CD4-positive, alpha-beta T cell treated with Interleukin-17A for 4 hours (primary cell): Measurements from ENCODE around the gene YAP1.
"Not testable (repeated sequence)": the region's sequence is repeated elsewhere in the genome, so short reads cannot be mapped to it uniquely, and the experiment has no call there.

ENCODE experiments used
- DNase-seq: peaks from one replicate; pipeline ENCODE4 v3.0.0-alpha.2; 2020; ENCODE audit warnings: mixed read lengths

Gene YAP1

DNA sequence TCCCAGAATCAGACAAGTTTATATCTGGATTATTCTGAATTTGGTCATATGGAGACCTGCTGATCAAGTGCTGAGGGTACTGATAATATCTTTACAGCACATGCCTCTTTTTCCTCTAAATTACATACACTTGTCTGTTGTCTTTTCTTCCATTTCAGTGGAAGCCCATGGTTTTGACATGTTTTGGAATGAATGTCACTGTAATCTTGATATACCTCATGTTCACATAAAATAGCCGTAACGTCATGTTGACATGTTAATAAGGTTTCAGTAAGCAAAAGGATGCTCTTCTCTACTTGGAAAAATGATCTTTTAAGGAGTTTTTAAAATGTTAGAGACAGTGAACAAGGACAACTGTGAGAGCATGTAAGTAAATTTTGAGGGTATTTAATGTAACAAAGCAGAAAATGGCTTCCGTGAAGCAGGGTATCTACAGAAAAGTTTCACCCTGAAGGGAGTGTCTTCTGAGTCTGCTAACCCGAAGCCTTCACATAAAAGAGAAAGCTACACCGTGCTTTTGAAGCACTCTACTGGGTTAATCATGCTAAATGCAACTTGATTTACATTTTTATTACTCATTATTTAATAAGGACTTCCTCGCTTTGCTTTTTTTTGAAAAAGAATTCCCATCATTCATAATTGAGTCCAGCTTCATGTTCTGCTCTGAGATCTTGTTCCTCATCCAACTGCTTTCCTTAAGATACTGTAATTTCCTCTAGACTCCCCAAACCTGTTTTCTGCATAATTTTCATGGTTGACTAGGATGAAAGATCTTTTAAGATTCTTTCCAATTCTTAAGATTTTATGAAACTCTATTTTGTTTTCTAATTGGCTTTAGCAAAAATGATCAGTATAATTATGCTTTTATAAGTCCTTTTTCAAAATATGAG, 56.2 kb downstream of the YAP1 start:
- DNase-seq, result no peak

DNA sequence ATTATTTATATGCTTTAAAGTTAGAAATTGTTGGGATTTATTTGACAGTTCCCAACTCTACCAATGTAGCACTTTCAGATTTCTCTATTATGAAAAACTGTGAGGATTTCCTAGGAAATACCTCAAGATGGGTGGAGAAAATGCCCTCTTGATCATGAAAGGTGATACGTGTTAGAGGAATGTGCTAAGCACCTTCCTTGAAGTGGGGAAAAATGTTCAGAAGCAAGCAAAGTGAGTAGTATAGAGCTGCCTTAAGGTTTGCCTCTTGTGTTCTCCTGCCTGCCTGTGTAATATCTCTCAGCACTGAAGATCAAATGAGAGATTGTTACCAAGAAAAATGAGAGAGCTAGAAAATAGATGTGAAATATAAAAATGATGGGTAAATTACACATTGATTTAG, 58.2 kb downstream of the YAP1 start:
- no peak for DNase-seq

DNA sequence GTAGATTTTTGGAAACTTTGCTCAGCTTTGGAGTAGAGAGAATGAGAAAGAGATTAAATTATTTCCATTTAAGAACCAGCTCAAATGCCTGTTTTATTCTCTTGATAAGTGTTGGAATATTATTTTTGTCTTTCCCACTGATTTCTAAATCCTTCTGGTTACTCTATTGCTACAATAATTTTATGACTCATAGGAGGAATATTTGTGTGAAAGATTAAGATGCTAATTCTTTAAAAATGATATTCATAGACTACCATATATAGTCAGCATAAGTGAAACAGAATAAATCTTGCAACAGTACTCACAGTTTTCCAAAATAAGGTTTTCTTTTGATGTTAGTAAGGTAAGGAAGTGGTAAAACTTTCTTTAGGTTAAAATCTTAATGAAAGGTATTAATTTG, 60.9 kb downstream of the YAP1 start:
- no peak for DNase-seq

DNA sequence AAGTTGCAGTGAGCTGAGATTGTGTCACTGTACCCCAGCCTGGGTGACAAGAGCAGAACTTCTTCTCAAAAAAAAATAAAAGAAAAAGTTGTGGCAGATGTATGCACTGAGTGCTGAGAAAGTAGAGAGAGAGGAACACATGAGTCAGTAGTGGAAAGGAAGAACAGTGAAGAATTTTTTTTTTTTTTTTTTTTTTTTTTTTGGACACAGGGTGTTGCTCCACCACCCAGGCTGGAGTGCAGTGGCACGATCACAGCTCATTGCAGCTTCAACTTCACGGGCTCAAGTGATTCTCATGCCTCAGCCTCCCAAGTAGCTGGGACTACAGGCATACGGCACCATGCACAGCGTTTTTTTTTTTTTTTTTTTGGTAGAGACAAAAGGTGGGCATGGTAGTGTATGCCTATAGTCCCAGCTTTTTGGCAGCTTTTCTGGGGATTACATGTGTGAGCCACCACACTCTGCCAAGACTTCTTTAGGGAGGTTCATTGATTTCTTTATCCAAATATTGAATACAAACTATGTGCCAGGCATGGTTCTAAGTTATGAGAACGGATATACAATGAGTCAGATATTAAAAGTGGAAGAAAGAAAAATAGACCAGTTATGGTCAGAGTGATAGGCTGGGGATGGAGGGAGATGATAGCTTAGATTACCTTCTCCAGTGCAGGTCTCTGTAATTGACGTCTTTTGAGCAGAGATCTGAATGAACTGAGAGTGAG, 62.0 kb downstream of the YAP1 start:
- DNase-seq, result no peak

DNA sequence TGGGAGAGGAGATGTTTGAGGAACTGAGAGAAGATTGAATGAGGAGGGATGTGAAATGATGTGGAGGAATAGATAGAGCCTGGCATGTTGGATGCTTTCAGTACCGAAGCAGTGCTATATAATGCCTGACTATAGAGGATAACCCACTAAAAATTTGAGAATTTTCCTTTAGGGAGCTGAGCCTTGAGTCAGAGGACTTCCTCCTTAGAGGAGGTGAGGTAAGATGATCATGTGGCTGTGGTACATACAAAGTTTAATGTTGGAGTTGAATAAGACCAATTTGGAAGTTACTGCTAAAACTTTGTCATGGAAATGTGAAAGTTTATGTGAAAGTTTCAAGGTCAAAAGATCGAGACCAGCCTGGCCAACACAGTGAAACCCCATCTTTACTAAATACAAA, 66.9 kb downstream of the YAP1 start:
- no peak for DNase-seq

DNA sequence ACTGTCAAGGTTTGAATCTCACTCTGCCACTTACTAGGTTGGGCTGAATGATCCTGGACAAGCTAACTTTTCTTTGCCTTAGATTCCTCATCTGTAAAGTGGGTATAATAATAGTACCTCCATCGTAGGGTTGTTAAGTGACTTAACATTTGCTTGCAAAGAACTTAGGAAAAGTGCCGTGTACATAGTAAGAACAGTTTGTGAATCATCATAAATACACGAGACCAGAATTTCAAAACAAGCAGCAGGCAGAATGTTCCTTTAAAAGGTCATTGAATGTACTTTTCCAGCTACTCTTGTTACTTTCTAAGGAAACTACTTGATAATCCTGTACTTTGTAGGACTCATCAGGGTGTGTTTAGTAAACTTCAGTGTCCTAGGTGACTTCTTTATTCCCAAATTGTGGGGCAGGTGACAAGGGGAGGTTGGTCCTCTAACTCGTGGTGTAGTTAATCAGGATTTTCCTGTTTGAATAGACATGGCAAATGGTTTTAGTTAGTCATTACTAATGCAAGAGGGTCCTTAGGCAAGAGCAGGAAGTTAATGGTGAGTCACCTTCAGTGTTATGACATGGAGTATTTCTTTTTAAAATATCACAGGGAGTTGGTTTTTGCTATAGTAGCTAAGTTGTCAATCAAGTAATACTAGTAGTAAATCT, 67.9 kb downstream of the YAP1 start:
- DNase-seq, result no peak

DNA sequence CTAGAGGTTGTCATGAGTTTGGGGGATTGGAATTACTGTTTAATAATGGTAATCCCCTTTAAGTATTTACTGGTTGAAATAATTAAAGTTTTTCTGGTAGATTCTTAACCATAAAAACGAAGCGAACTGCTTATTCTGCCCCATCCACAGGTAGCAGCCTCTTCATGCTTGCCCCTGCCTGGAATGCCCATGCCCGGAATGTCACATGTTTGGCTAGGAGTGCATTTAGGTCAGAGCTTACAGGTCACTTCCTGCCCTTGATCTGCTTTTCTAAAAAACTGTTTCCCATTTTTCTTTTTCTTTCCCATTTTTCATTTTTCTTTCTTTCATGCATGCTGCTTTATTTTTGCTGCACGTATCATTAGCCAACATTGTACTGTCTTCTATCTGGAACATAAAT, 69.1 kb downstream of the YAP1 start:
- no peak for DNase-seq

DNA sequence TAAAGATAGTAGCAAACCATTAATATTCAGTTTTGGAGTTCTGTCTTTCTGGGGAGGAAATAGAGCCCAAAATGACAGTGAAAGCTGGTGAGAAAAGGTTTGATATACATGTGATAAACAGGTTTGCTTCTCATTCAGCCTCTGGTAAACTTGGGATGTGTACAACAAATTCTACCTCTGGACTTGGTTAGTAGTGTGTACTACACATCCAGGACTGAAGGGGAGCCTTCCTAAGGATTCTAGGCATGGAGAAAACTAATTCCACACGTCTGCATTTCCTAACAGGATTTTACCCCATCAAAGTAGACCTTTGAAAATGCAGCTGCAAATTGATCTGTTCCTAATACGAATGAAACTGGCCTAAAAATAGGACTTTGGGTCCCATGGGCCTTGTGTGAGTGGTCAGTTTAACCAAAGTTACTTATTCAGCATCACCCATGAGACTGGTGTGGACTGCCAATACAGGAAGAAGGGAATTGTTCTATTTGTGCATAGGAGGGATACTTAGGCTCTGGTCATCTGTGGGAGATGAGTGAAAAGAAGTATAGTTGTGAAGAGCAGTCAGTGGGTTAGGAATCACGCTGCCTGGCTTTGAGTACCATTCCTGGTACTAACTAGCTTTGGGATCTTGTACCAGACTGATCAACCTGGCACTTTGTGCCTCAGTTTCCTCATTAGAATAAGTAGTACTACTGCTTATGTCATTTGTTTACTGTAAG, 74.2 kb downstream of the YAP1 start:
- DNase-seq, result no peak

DNA sequence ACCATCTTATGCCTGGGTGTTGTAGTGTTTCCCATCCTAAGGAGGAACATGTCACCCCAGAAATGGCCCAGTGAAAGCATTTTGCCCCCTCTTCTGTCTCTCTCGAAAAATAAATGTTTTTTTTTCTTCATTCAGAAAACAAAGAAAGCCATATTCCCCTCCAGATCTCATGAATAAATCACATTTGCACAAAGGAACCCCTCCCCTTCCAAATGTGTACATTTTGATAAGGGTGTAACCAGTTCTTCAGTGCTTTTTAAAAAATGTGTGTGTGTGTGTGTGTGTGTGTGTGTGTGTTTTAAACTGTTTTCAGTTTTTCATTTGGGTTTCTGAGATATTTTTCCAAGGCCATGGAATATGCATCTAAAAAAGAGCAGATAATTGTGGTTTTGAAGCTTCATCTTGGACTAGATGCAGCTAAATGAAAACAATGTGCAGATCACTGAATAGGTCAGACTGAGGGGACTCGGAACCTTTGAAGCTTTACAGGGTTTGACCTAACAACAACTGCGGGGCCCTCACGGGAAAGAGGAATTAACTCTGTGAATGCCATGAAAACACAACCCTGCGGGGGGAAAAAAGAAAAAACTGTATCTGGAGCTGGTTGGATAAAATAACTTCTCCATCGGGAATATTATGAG, 76.4 kb downstream of the YAP1 start:
- no peak for DNase-seq

DNA sequence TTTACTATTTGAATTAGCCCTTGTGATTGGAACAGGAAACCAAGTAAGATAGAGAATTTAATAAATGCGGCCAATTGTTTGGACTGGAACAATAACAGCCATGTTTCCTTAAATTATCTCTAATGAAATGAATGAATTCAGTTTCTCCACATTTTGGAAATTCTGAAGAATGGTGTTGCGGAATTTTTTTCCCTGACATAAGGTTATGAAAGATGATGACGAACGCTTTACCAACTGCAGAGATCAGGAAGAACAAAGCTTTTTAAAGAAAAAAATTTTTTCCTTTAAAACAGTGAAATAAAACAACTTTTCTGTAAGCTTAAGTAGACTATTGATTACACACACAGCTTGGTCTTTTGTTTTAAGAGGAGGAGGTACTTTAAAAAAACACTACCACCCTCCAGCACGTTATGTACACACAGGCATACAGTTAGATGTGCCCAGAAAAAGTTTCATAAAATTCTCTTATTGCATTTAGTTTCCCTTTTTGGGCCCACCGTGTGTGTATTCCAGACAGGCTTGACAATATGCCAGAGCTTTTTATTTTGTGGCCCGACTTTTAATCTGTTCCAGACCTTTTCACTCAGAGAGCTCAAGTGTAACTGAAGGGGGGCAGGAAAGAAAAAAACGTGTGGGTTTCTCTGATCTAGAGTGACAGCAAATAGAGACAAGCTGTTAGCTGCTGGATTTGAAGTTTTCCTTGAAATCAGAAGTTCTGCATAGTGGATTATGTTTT, 77.3 kb downstream of the YAP1 start:
- DNase-seq, result no peak

DNA sequence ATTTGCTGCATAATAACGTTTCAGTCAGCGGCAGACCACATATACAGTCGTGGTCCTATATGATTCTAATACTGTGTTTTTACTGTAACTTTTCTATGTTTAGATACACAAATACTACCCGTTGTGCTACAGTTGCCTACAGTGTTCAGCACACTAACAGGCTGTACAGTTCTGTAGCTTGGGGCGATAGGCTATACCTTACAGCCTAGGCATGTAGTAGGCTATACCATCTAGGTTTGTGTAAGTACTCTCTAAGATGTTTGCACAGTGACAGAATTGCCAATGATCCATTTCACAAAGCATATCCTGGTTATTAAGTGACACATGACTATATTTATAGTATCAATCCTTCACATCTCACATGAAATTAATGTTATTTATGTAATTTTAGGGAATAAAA, 78.2 kb downstream of the YAP1 start:
- no peak for DNase-seq

DNA sequence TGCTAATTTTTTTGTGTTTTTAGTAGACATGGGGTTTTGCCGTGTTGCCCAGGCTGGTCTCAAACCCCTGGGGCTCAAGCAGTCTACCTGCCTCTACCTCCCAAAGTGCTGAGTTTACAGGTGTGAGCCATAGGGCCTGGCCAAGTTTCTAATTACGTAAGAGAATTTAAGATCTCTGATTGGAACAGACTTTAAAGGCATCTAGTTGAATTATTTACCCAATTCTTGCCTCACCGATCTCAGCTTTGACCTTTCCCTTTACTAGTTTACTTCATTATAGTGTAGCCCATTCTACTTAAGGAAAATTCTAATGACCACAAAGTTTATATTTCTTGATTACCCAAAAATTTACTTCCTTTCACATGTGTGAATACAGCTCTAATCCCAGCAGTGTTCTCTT, 81.6 kb downstream of the YAP1 start:
- DNase-seq, result no peak

DNA sequence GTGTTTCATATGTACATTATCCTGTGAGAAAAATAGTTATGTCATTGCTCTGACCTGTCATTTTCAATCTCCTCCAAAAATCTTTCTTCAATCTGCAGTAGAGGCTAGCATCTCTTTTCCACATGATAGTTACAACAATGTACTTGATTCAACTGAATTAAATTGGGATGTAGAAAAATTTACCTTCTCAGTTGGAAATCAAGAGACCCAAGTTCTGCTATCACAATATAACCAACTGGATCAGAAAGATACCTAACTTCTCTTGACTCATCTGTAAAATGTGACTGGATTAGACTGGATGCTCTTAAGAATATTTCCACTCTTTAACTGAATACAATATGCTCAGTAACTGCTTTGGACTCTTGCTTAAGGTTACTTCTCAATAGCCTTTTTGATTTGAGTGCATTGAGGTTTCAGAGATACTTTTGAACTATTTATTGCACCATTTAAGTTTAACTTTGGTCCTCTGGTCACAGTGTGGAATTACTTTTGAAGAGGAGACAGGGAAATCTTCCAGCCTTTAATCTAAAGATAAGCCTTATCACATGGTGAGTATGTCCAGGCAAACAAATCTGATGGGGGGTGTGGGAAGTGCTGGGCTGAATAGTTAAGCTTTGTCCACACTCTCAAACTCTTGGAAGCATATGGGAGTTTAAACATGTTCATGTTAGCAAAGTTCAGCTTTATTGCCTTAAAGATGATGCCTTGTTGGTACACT, 82.3 kb downstream of the YAP1 start:
- no peak for DNase-seq

DNA sequence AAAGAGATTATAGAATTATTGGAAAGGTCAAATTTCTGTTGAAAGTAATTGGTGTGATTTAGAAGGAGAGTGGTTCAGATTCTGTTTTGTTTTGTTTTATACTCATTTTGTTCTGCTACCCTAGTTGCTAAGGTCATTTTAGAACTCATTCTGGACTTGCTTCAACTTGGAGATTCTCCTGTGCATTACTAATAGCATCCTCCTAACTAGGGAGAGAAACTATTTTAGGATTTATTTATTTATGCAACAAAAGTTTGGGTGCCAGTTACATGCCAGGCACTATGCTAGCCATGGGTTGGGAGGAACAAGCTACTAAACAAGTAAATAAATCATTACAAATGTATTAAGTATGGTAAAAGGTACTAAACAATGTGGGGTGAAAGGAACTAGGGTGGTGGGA, 84.0 kb downstream of the YAP1 start:
- no peak for DNase-seq

DNA sequence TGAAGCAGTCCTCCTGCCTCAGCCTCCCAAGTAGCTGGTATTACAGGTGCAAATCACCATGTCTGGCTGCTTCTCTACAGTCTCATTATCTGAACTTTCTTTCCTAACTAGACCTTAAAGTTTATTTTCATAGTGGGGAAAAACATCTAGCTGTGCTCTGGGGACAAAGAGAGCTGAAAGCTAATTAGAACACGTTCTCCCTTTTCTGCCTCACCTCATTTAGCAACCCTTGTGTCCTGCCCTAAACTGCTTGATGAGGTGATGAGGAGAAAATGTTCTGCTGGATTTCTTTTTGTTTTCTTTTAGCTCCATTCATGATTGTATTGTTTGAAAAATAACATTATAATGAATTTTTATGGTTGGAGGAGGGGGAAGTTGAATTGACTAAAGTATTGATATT, 84.7 kb downstream of the YAP1 start:
- DNase-seq, result no peak

DNA sequence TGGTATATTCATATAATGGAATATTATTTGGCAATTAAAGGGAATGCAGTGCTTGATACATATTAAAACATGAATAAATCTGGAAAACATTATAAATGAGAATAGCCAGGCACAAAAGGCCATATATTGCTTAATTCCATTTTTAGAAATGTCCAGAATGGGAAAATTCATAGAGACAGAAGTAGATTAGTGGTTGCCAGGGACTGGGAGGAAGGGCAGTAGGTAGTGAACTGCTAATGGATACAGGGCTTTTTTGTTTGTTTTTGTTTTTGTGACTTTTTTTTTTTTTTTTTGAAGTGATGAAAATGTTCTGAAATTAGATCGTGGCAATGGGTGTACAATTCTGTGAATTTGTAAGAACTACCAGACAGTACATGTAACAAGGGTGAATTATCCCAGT, 86.1 kb downstream of the YAP1 start:
- no peak for DNase-seq

DNA sequence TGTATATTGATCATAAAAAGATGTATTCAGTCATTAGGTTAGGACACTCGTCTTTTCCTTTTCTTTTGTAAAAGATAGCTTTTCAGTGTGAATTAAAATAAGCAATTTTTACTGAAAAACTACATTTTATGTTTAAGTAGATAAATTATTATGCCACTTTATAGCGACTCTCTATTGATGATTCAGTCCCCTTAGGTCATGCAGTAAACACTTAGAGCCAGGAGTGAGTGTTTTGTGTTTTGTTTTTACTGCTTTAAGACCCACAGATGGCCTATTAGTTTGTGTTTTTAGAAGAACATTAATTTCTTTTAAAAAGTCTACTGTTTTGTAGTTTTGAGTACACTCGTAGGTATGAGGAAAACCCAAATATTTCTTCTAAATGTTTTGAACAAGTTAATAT, 86.6 kb downstream of the YAP1 start:
- no peak for DNase-seq

DNA sequence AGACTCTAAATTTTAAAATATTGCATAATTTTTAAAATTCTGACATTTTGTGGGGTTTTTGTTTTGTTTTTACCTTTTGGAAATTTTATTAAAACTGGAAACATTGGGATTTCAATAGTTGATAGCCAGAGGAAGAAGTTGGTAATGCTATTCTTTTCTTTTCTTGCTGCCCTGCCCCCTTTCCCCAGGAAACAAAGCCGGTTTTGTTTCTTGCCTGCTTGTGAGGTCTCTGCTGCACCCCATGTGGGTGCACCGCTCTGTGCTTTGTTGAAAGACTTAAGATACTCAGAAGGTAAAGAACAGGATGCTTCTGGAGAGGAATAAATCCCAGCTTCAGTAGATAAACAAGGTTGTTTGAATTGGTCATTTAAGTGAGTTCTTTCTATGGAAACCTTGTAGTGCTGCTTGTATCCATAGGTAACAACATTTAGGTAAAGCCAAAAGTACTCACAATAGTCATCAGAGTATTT, 87.5 kb downstream of the YAP1 start:
- DNase-seq, result no peak

DNA sequence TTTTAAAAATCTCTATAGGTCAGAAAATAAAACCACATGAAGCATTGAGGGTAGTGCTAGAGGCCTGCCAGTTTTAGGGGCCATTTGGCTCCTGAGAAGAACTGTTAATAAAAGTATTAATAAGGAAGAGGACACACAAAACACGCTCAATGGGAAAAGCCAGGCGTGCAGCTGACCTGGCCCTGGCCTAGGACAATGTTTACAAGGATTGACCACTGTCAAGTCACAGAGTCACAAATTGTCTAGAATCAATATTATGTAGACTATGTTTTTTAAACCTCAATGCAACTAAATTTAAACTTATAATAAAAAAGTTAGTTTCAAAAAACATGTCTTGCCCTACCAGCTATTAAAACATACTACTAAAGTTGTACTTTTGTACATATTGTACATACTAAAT, 89.4 kb downstream of the YAP1 start:
- no peak for DNase-seq

DNA sequence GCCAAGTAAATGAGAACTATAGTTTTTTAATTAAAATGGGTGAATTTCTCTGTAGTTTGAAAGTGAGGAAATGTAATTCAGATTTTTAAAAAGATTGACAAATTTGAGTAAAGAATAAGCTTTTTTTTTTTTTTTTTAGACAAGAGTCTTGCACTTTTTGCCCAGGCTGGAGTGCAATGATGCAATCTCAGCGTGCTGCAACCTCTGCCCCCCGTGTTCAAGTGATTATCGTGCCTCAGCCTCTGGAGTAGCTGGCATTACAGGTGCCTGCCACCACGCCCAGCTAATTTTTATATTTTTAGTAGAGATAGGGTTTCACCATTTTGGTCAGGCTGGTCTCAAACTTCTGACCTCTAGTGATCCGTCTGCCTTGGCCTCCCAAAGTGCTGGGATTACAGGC, 90.1 kb downstream of the YAP1 start:
- DNase-seq, result not testable (repeated sequence)

DNA sequence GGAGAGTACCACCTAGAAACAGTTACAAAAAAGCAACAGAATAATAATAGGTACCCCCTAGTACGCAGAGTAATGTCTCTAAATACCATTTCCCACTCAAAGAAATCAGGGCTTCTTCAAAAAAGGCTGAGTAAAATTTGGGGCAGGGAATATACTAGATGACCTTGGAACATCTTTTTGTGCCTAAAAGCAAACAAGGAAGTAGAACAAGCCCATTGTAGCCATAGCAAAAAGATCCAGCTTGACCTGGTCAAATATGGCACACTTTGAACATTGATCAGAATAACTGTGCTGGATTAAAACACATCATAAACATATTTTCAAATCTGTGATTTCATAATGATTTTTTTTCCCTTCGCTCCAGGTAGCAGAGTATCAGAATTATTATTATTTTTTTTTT, 91.5 kb downstream of the YAP1 start:
- DNase-seq, result no peak
